Motor neuron (in vitro differentiated cells): ENCODE results near the gene TOP3A. TPM values are rescaled to one million over a fixed set of nuclear protein-coding genes. Genes with fewer than 3 reads are reported as not detected.

Experiments
- ATAC-seq, 8 experiments: fragments of 200-7000 bp; cut with Tn5 transposase; replicated peaks in 6 of 8; 2 replicates each; pipeline ENCODE4 v1.8.0; 2021; ENCODE audit warnings: mild to moderate bottlenecking in 8 of 8, moderate library complexity in 8 of 8
- H3K27ac ChIP-seq, 2 donors: fragments of 250-450 bp; sonication (Bioruptor Pico); 2 replicates each; pipeline ENCODE4 v1.9.0; 2021; ENCODE audit warnings: antibody characterized with exemption in 2 of 2, mild to moderate bottlenecking in 2 of 2, moderate library complexity in 1 of 2
- H3K4me1 ChIP-seq, 2 donors: fragments of 250-450 bp; sonication (Bioruptor Pico); replicated peaks in 1 of 2; 2 replicates each; pipeline ENCODE4 v1.6.1; 2021; ENCODE audit warnings: antibody characterized with exemption in 2 of 2, mild to moderate bottlenecking in 2 of 2, moderate library complexity in 1 of 2
- H3K4me3 ChIP-seq, 5 donors: fragments of 250-450 bp; sonication (Bioruptor Pico); 2 replicates each; pipeline ENCODE4 v1.9.0; 2021; ENCODE audit warnings: antibody characterized with exemption in 5 of 5, mild to moderate bottlenecking in 5 of 5, moderate library complexity in 4 of 5
- WGBS, 10 experiments: fragments of 450-650 bp; shearing (Covaris generic); methylation state at CpG; one replicate each; pipeline ENCODE4 v1.0.0; 2022; 5-methylcytosine and 5-hydroxymethylcytosine counted together
- in situ Hi-C, 9 experiments: fragments of 400-800 bp; cut with MboI; loops; one replicate each; pipeline ENCODE4 v1.15.0; 2021; ENCODE audit warnings: low sequenced_read_pairs in 9 of 9, low pct_unique_long_range_greater_than_20kb in 2 of 9; ENCODE audit not compliant: unreplicated experiment in 9 of 9
- total RNA-seq, 8 experiments: library from RNA; unstranded; fragments of 300-600 nt; gene quantifications; 2 replicates each; pipeline versions ENCODE4 v1.2.3 to v1.2.4, GENCODE V29; 2022

The TOP3A gene, protein sequence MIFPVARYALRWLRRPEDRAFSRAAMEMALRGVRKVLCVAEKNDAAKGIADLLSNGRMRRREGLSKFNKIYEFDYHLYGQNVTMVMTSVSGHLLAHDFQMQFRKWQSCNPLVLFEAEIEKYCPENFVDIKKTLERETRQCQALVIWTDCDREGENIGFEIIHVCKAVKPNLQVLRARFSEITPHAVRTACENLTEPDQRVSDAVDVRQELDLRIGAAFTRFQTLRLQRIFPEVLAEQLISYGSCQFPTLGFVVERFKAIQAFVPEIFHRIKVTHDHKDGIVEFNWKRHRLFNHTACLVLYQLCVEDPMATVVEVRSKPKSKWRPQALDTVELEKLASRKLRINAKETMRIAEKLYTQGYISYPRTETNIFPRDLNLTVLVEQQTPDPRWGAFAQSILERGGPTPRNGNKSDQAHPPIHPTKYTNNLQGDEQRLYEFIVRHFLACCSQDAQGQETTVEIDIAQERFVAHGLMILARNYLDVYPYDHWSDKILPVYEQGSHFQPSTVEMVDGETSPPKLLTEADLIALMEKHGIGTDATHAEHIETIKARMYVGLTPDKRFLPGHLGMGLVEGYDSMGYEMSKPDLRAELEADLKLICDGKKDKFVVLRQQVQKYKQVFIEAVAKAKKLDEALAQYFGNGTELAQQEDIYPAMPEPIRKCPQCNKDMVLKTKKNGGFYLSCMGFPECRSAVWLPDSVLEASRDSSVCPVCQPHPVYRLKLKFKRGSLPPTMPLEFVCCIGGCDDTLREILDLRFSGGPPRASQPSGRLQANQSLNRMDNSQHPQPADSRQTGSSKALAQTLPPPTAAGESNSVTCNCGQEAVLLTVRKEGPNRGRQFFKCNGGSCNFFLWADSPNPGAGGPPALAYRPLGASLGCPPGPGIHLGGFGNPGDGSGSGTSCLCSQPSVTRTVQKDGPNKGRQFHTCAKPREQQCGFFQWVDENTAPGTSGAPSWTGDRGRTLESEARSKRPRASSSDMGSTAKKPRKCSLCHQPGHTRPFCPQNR
- 10 to 100 TPM; 21.6 to 52.6 (median 28.4) TPM for total RNA-seq

DNA sequence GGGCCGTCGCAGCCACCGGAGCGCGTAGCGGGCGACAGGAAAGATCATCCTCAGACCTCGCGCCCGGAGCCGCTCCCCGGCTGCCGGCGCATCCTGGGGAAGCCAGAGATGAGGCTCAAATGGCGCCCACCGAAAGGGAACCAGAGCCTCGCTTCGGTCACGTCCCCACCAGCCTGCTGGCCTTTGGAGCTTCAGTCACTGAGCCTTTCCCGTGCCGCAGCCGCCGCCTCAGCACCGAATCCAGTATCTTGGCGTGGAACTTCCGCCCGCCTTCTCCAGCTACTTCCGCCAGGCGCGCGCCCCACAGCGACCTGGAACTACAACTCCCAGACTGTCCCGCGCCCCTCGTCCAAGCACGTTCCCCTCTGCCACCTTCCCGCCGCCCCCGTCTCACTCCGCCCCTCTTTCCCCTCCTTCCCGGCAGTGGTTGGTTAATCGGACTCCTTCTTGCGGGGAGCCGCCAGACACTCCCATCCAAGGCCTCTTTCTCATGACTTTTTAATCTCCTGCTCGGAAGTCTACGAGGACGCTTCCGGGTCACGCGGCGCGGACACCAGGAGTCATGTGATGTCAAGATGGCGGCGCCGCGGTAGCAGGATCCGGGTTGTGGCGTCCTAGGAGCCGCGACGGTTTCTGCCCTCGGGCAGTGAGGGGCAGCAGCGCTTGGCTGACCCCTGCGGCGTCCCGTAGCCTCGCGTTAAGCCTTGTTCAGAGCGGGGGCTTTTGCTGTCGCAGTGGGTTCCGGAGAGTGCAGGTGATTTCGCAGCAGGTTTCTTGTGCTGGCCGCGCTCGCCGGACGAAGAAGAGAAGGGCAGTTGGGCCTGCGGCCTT lies at the start of gene TOP3A, which contains the start of gene SMCR8:
TSS of gene TOP3A (minus strand) at position 264 of the 831 bp plus-strand sequence. CDS start at position 48, 216 bp downstream.
TSS of gene SMCR8 (plus strand) at position 563 of the 831 bp plus-strand sequence. CDS start 497 bp downstream, outside the sequence.
- peaks cover 43 to 47% of the 10 kb centered on the region in 2 donors for H3K4me1 ChIP-seq
- WGBS, 10 experiments: 0 to 3% (median 0%) methylated on average over 1 to 11 of the region's 78 CpGs; no CpG with 5 or more reads in 3 of the 10 experiments
- H3K4me3 ChIP-seq: peak within 1 kb of the TSS; percentile 47 to 99 (median 70)
- peak; percentile 85 to 96 (median 94) for ATAC-seq
- H3K27ac ChIP-seq: peak within 1 kb of the TSS; percentile 87 to 97
- in situ Hi-C loops: no loop called here

- 62 to 100% (median 79%) methylated on average over 2 to 5 of the region's 6 CpGs; no CpG with 5 or more reads in 4 of the 10 experiments for WGBS, 10 experiments
- Histone ChIP-seq H3K4me3 (no peak overlapping the region), H3K27ac (no peak overlapping the region), H3K4me1 (peaks cover 0 to 5% of the 10 kb centered on the region in 2 donors)
- in situ Hi-C loops: no loop called here
- no peak for ATAC-seq
These were observed 49.4 kb upstream of the TOP3A start for GRCh38 chr17:18364166-18364565.

- 0 to 20% (median 1%) methylated on average over 1 to 28 of the region's 76 CpGs; no CpG with 5 or more reads in 2 of the 10 experiments for WGBS, 10 experiments
- no peak within 1 kb of the TSS for H3K27ac ChIP-seq
- ATAC-seq: peak; percentile 99 to 100 (median 100)
- in situ Hi-C loops: no loop called here
- peaks cover 0 to 5% of the 10 kb centered on the region in 2 donors for H3K4me1 ChIP-seq
- H3K4me3 ChIP-seq: peak within 1 kb of the TSS; percentile 54 to 89 (median 63)
These were observed 48.6 kb upstream of the TOP3A start, which contains the start of gene SHMT1 for GRCh38 chr17:18363101-18364049. Gene SHMT1, minus strand, starts transcription at chr17:18363550. Its CDS starts 7,569 bp downstream, at chr17:18355981.

DNA sequence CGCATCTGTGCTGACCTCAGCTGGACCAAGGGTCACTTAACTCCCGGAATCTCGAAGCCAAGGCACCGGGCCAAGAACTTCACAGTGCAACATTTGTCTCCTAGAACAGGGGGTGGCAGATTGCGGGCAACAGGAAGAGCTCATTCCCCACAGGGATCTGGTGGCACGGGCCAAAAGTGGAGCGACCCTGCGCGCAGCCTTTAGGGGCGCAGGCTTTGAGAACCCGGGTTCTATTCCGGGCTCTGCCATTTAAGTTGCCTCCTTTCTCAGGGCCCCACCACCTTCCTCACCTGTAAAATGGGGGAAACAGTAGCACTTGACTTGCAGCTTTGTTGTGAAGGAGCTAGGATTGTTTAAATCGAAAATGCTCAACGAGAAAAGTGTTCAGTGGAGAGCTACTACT lies 47.9 kb upstream of the TOP3A start:
- H3K4me1 ChIP-seq: peaks cover 0 to 5% of the 10 kb centered on the region in 2 donors
- peak in 1 of 8 experiments; percentile 1 for ATAC-seq
- no peak overlapping the region for H3K27ac ChIP-seq
- WGBS, 10 experiments: 0 to 50% (median 5%) methylated on average over 1 to 11 of the region's 14 CpGs; no CpG with 5 or more reads in 4 of the 10 experiments
- H3K4me3 ChIP-seq: peak overlapping the region; percentile 54 to 89 (median 63)
- in situ Hi-C loops: no loop called here

DNA sequence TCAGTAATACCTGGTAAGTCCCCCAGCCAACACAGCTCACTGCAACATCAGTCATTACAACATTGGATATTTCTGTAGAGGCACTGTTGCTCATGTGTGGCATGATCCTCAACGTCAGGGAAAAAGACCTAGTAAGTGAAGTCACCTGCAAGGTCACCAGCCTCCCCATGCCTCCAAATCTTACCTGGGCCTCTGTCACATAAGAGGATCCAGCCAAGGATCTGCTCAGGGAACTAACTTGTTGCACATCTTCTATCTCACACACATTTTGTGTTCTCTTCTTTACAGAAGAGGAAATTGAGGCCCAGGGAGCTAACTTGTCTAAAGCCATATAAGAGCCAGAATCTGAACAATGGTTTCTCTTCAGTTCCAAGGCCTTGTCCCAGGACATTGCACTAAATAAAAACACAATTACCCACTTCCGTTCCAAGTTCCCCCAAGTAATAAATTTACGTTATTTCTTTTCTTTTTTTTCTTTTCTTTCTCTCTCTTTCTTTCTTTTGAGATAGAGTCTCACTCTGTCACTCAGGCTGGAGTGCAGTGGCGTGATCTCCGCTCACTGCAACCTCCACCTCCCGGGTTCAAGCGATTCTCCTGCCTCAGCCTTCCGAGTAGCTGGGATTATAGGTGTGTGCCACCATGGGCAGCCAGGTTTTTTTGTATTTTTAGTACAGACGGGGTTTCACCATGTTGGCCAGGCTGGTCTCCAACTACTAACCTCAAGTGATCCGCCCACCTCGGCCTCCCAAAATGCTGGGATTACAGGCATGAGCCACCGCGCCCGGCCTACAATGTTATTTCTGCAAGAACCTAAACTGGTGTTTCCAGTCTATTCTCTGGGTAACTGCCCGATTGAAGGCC lies 47.3 kb upstream of the TOP3A start:
- H3K4me3 ChIP-seq: peak overlapping the region; percentile 54 to 89 (median 63)
- H3K4me1 ChIP-seq: peaks cover 0 to 5% of the 10 kb centered on the region in 2 donors
- in situ Hi-C loops: no loop called here
- H3K27ac ChIP-seq: no peak overlapping the region
- no peak for ATAC-seq
- 43 to 83% (median 64%) methylated on average over 1 to 10 of the region's 15 CpGs for WGBS, 10 experiments

GRCh38 chr17:18360518-18360917 lies 45.7 kb upstream of the TOP3A start:
- Histone ChIP-seq H3K4me3 (no peak overlapping the region), H3K4me1 (peaks cover 0 to 5% of the 10 kb centered on the region in 2 donors), H3K27ac (no peak overlapping the region)
- in situ Hi-C loops: no loop called here
- 45 to 100% (median 82%) methylated on average over 1 to 8 of the region's 8 CpGs; no CpG with 5 or more reads in 1 of the 10 experiments for whole genome bisulfite sequencing, 10 experiments
- ATAC-seq: no peak

- WGBS, 10 experiments: 45 to 100% (median 82%) methylated on average over 2 to 8 of the region's 10 CpGs; no CpG with 5 or more reads in 3 of the 10 experiments
- no peak for ATAC-seq
These were observed 41.8 kb upstream of the TOP3A start for GRCh38 chr17:18356624-18357023.

GRCh38 chr17:18353541-18353940 lies 38.7 kb upstream of the TOP3A start:
- H3K27ac ChIP-seq: no peak overlapping the region
- ATAC-seq: no peak
- no peaks in the 10 kb centered on the region for H3K4me1 ChIP-seq
- no peak overlapping the region for H3K4me3 ChIP-seq
- in situ Hi-C loops: no loop called here
- WGBS, 10 experiments: 8 to 100% (median 86%) methylated on average over 2 to 6 of the region's 6 CpGs; no CpG with 5 or more reads in 3 of the 10 experiments

More at GRCh38 chr17:18356624-18357023, 41.8 kb upstream of the TOP3A start:
- Histone ChIP-seq H3K27ac (no peak overlapping the region), H3K4me3 (no peak overlapping the region), H3K4me1 (no peaks in the 10 kb centered on the region)
- in situ Hi-C loops: no loop called here

DNA sequence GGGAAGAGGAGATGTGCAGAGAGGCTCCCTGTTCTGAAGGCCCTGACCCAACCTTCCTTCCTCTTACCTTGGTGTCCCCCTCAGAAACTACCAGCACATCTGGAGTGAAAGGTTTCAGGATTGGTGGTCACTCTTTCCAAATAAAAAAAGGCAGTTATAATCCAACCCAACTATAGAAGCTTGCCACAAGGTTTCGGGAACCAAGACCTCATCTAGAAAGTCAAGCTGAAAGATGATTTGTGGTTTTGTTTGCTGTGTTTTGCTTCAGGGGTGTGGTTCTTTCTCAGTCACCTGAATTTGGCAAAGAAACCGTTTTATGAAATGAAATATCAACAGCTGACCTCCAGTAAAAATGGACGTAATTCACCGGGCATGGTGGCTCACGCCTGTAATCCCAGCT lies 29.2 kb upstream of the TOP3A start:
- Histone ChIP-seq H3K27ac (no peak overlapping the region), H3K4me1 (no peaks in the 10 kb centered on the region), H3K4me3 (no peak overlapping the region)
- no peak for ATAC-seq
- in situ Hi-C loops: no loop called here
- 93 to 100% (median 97%) methylated on average over 2 to 5 of the region's 5 CpGs; no CpG with 5 or more reads in 3 of the 10 experiments for WGBS, 10 experiments

GRCh38 chr17:18339933-18340332 lies 25.1 kb upstream of the TOP3A start:
- WGBS, 10 experiments: 97 to 100% (median 100%) methylated on average over 1 to 10 of the region's 13 CpGs; no CpG with 5 or more reads in 5 of the 10 experiments

More at GRCh38 chr17:18339933-18340332, 25.1 kb upstream of the TOP3A start:
- H3K4me3 ChIP-seq: no peak overlapping the region
- no peak overlapping the region for H3K27ac ChIP-seq
- H3K4me1 ChIP-seq: no peaks in the 10 kb centered on the region
- in situ Hi-C loops: no loop called here
- ATAC-seq: no peak
